HepG2 (cell line): ENCODE measurements around the gene SHISA7. TPM values are rescaled to one million over a fixed set of nuclear protein-coding genes. Genes with fewer than 3 reads are reported as not detected.

ENCODE experiments used
- ATAC-seq: fragments of 200-7000 bp; cut with Tn5 transposase; 3 replicates; pipeline ENCODE4 v1.9.1; 2020; ENCODE audit warnings: mild to moderate bottlenecking, moderate library complexity
- BruUV-seq: library from RNA; stranded (reverse); fragments of 400-500 nt; replicated peaks from 2 replicates; lab custom pipeline; 2021; lab: Mats Ljungman, UMichigan
- CTCF ChIA-PET: fragments of 300-600 bp; formaldehyde crosslinking; extraction: SDS; loops from one replicate; lab custom pipeline; 2021; ENCODE audit warnings: low total read pairs, inconsistent platforms, low intra/inter-chr PET ratio; lab: Yijun Ruan, JAX
- POLR2A ChIA-PET: fragments of 350-600 bp; sonication (Branson Sonifier 250); formaldehyde crosslinking; loops from one replicate; lab custom pipeline; 2020; ENCODE audit warnings: antibody characterized with exemption, inconsistent platforms; lab: Yijun Ruan, JAX
- DNase-seq: peaks from one replicate; pipeline ENCODE4 v3.0.0-alpha.2; 2015; ENCODE audit warnings: low spot score
- FAIRE-seq: peaks from 3 replicates; lab custom pipeline; 2011; peaks lifted over from hg19 to GRCh38; lab: Jason Lieb, UNC
- H2AFZ ChIP-seq: one replicate; pipeline ENCODE4 v1.6.1; 2011; ENCODE audit warnings: low read length, inconsistent platforms
- H3K27ac ChIP-seq: fragments of 300-600 bp; 3 replicates; pipeline ENCODE4 v1.8.0; 2011; ENCODE audit warnings: mixed run types, mild to moderate bottlenecking, mixed read lengths, low read length, inconsistent platforms; ENCODE audit not compliant: insufficient read depth; ENCODE audit errors: extremely low read length
- H3K27me3 ChIP-seq, 2 experiments: fragments of 200-600 bp in 1 of 2; 2 replicates in 1 of 2; 3 replicates in 1 of 2; pipeline versions ENCODE4 v1.6.0 to v1.8.0; 2011; ENCODE audit warnings: low read length in 2 of 2, mild to moderate bottlenecking in 2 of 2, moderate library complexity in 2 of 2, inconsistent platforms in 1 of 2; ENCODE audit not compliant: insufficient read depth in 2 of 2, control insufficient read depth in 1 of 2
- H3K36me3 ChIP-seq, 2 experiments: fragments of 200-600 bp in 1 of 2; replicated peaks in 1 of 2; 2 replicates in 1 of 2; 3 replicates in 1 of 2; pipeline versions ENCODE4 v1.5.1 to v1.8.0; 2011; ENCODE audit warnings: low read length in 2 of 2, inconsistent platforms in 1 of 2; ENCODE audit not compliant: insufficient read depth in 2 of 2, control insufficient read depth in 1 of 2
- H3K4me1 ChIP-seq: 2 replicates; pipeline ENCODE4 v1.5.1; 2012; ENCODE audit warnings: low read length, inconsistent platforms; ENCODE audit not compliant: insufficient read depth
- H3K4me2 ChIP-seq: 2 replicates; pipeline ENCODE4 v1.6.0; 2011; ENCODE audit warnings: low read depth, low read length, inconsistent platforms
- H3K4me3 ChIP-seq, 3 experiments: fragments of 200-600 bp in 1 of 3; sonication (generic), shearing (Covaris generic) in 1 of 3; replicated peaks in 1 of 3; 2 replicates each; pipeline ENCODE4 v1.5.1; 2011 to 2016; ENCODE audit warnings: low read length in 3 of 3, inconsistent platforms in 2 of 3, low read depth in 2 of 3, mild to moderate bottlenecking in 2 of 3, control low read depth in 1 of 3, mixed read lengths in 1 of 3; ENCODE audit not compliant: insufficient read depth in 1 of 3
- H3K79me2 ChIP-seq: one replicate; pipeline ENCODE4 v1.6.1; 2011; ENCODE audit warnings: low read length, inconsistent platforms; ENCODE audit not compliant: insufficient read depth
- H3K9ac ChIP-seq: 2 replicates; pipeline ENCODE4 v1.6.0; 2011; ENCODE audit warnings: mild to moderate bottlenecking, low read depth, low read length, inconsistent platforms; ENCODE audit not compliant: insufficient read depth
- H3K9me3 ChIP-seq: 2 replicates; pipeline ENCODE4 v1.5.1; 2012; ENCODE audit warnings: mild to moderate bottlenecking, low read length
- H4K20me1 ChIP-seq: 2 replicates; pipeline ENCODE4 v1.6.0; 2011; ENCODE audit warnings: inconsistent platforms, mild to moderate bottlenecking, low read length, moderate library complexity; ENCODE audit not compliant: insufficient read depth
- CSRNP1 ChIP-seq: sonication (generic); formaldehyde crosslinking; IDR thresholded peaks from 2 replicates; pipeline ENCODE4 v1.8.1; 2023; ENCODE audit warnings: mild to moderate bottlenecking, missing genetic modification reagents
- GTF3A ChIP-seq: sonication (generic); formaldehyde crosslinking; conservative IDR thresholded peaks from 2 replicates; pipeline ENCODE4 v1.4.0; 2020; ENCODE audit warnings: mild to moderate bottlenecking, missing genetic modification reagents
- KDM2A ChIP-seq: sonication (generic); formaldehyde crosslinking; IDR thresholded peaks from 2 replicates; pipeline ENCODE4 v1.4.0; 2020; ENCODE audit warnings: low read depth, missing genetic modification reagents, borderline replicate concordance
- MYC ChIP-seq: sonication (generic); formaldehyde crosslinking; IDR thresholded peaks from 2 replicates; pipeline ENCODE4 v1.9.0; 2021; ENCODE audit warnings: missing genetic modification reagents, borderline replicate concordance
- NFYB ChIP-seq: sonication (generic); formaldehyde crosslinking; IDR thresholded peaks from 2 replicates; pipeline ENCODE4 v1.4.0; 2020; ENCODE audit warnings: missing genetic modification reagents
- PCBP1 ChIP-seq: fragments of 200-400 bp; formaldehyde crosslinking; IDR thresholded peaks from 2 replicates; pipeline ENCODE4 v1.6.1; 2017; ENCODE audit warnings: mild to moderate bottlenecking, low read depth, low read length, borderline replicate concordance
- SP5 ChIP-seq: IDR thresholded peaks from 2 replicates; pipeline ENCODE4 v1.6.1; 2016; ENCODE audit warnings: low read depth, borderline replicate concordance
- TCF7L2 ChIP-seq: IDR thresholded peaks from 2 replicates; pipeline ENCODE4 v1.6.1; 2011; ENCODE audit warnings: mild to moderate bottlenecking, low read depth, low read length, moderate library complexity
- YEATS2 ChIP-seq: sonication (generic); formaldehyde crosslinking; IDR thresholded peaks from 2 replicates; pipeline ENCODE4 v1.4.0; 2020; ENCODE audit warnings: missing genetic modification reagents, borderline replicate concordance
- ZFP41 ChIP-seq: sonication (generic); formaldehyde crosslinking; IDR thresholded peaks from 2 replicates; pipeline ENCODE4 v1.4.0; 2020; ENCODE audit warnings: mild to moderate bottlenecking, missing genetic modification reagents, borderline replicate concordance
- ZFY ChIP-seq: sonication (generic); formaldehyde crosslinking; IDR thresholded peaks from 2 replicates; pipeline ENCODE4 v1.4.0; 2020; ENCODE audit warnings: missing genetic modification reagents
- ZNF124 ChIP-seq: sonication (generic); formaldehyde crosslinking; IDR thresholded peaks from 2 replicates; pipeline ENCODE4 v1.4.0; 2020; ENCODE audit warnings: missing genetic modification reagents
- ZNF33A ChIP-seq: sonication (generic); formaldehyde crosslinking; IDR thresholded peaks from 2 replicates; pipeline ENCODE4 v1.5.1; 2020; ENCODE audit warnings: missing genetic modification reagents, mild to moderate bottlenecking, moderate library complexity, borderline replicate concordance
- ZNF350 ChIP-seq: sonication (generic); formaldehyde crosslinking; IDR thresholded peaks from 2 replicates; pipeline ENCODE4 v1.4.0; 2020; ENCODE audit warnings: mild to moderate bottlenecking, low read depth, missing genetic modification reagents, borderline replicate concordance
- ZNF570 ChIP-seq: sonication (generic); formaldehyde crosslinking; IDR thresholded peaks from 2 replicates; pipeline ENCODE4 v1.4.0; 2020; ENCODE audit warnings: mild to moderate bottlenecking, missing genetic modification reagents, borderline replicate concordance
- ZNF747 ChIP-seq: sonication (generic); formaldehyde crosslinking; IDR thresholded peaks from 2 replicates; pipeline ENCODE4 v1.8.1; 2023; ENCODE audit warnings: missing genetic modification reagents, mild to moderate bottlenecking, borderline replicate concordance
- ZNF768 ChIP-seq: sonication (generic); formaldehyde crosslinking; IDR thresholded peaks from 2 replicates; pipeline ENCODE4 v1.4.0; 2020; ENCODE audit warnings: missing genetic modification reagents
- WGBS: methylation state at CpG from one replicate; pipeline ENCODE4 v1.1.6; 2017; ENCODE audit warnings: low lambda C conversion rate; 5-methylcytosine and 5-hydroxymethylcytosine counted together
- in situ Hi-C: cut with HindIII; loops from 2 replicates; pipeline ENCODE4 v1.10.0; 2017; ENCODE audit warnings: low pct_unique_long_range_greater_than_20kb; ENCODE audit not compliant: extremely low pct_ligation_motif_present
- intact Hi-C: fragments of 100-400 bp; cut with micrococcal nuclease; formaldehyde crosslinking; loops from one replicate; pipeline ENCODE4 v1.10.0; 2022; ENCODE audit not compliant: unreplicated experiment
- polyA plus RNA-seq, 8 experiments: library from polyadenylated mRNA; depleted of rRNA in 3 of 8; stranded (reverse) in 7 of 8; unstranded in 1 of 8; fragments of >200 nt; fragmentation: Illumina TruSeq in 4 of 8; extraction: Trizol in 4 of 8; gene quantifications; 2 replicates each; pipeline versions ENCODE4 v1.2.1 to v1.2.3, GENCODE V29; 2011 to 2016; ENCODE audit warnings: low read depth in 4 of 8, missing spikeins in 1 of 8, mixed read lengths in 1 of 8; ENCODE audit not compliant: insufficient read depth in 1 of 8
- total RNA-seq, 5 experiments: library from RNA; depleted of rRNA; stranded (reverse); fragments of >200 nt; fragmentation: Illumina TruSeq; extraction: Trizol; gene quantifications; 2 replicates each; pipeline ENCODE4 v1.2.3, GENCODE V29; 2016; ENCODE audit warnings: low read depth in 1 of 5

Gene SHISA7
- total and polyA plus RNA-seq, 2 of the 13 experiments (the other 11 are each of a cell fraction or from before 2014, with no cell fraction given) = not detected

GRCh38 chr19:55485439-55486011, 42.4 kb upstream of the SHISA7 start:
- DNase-seq = no peak
- TF ChIP-seq ZNF747 (CRISPR knock-in tag) = 0 out of 2 replicates have a peak, but pooled peaks have one; percentile 31
- peak; percentile 36; the same call in 1 of the 2 replicates for TF ChIP-seq ZFY (CRISPR knock-in tag)
- TF ChIP-seq ZNF570 (CRISPR knock-in tag) = no peak
- TF ChIP-seq ZNF768 (CRISPR knock-in tag) = no peak
- no peak for TF ChIP-seq MYC (CRISPR knock-in tag)
- 0 out of 2 replicates have a peak, but pooled peaks have one; percentile 36 for TF ChIP-seq CSRNP1 (CRISPR knock-in tag)
- no peak for TF ChIP-seq ZNF350 (CRISPR knock-in tag)
- no peak for TF ChIP-seq ZNF124 (CRISPR knock-in tag)
- TF ChIP-seq ZFP41 (CRISPR knock-in tag) = no peak
- TF ChIP-seq SP5 (CRISPR knock-in tag) = no peak
- no peak for TF ChIP-seq NFYB
- TF ChIP-seq ZNF33A (CRISPR knock-in tag) = no peak
- no peak for TF ChIP-seq TCF7L2
- no peak for TF ChIP-seq KDM2A (CRISPR knock-in tag)
- 0 out of 2 replicates have a peak, but pooled peaks have one; percentile 3 for TF ChIP-seq YEATS2 (CRISPR knock-in tag)
- no peak for TF ChIP-seq GTF3A (CRISPR knock-in tag)
- 0 out of 2 replicates have a peak, but pooled peaks have one; percentile 19 for TF ChIP-seq PCBP1
- WGBS = 13% methylated on average over 4 of the region's 18 CpGs
- no peaks in the 10 kb centered on the region for H3K79me2 ChIP-seq
- intact Hi-C loops = no loop called here
- TSS peak; percentile 67 for BruUV-seq
- ChIA-PET CTCF (no interaction called here), POLR2A (interaction anchor here (1.6 to 4.3 kb wide), 4 partner anchors 9 to 68 kb away, joined by 3 to 44 read pairs (median 4); partner anchors contain the start of genes ISOC2 and ZNF628)
- no peak for FAIRE-seq
- no peaks in the 10 kb centered on the region for H3K9me3 ChIP-seq
- H2AFZ ChIP-seq = no peak overlapping the region
- H3K4me3 ChIP-seq = peak overlapping the region; percentile 62 to 79 (median 69)
- no peaks in the 10 kb centered on the region for H3K36me3 ChIP-seq
- ATAC-seq = no peak; the same call in 2 of the 3 replicates
- H3K27me3 ChIP-seq = peaks cover 3 to 10% of the 10 kb centered on the region in 2 experiments; a peak in 3 of 5 replicates
- H3K4me2 ChIP-seq = peak overlapping the region; percentile 91
- H3K4me1 ChIP-seq = peaks cover 33% of the 10 kb centered on the region
- peak overlapping the region; percentile 69 for H3K9ac ChIP-seq
- no peaks in the 10 kb centered on the region for H4K20me1 ChIP-seq
- H3K27ac ChIP-seq = peak overlapping the region; percentile 33
- in situ Hi-C loops = no loop called here
